ENCODE data around the gene PASK. TPM values are rescaled to one million over a fixed set of nuclear protein-coding genes. Genes with fewer than 3 reads are reported as not detected.

Gene PASK
- polyA plus RNA-seq, 1 donor from 2014 or later = 26.0 TPM

DNA sequence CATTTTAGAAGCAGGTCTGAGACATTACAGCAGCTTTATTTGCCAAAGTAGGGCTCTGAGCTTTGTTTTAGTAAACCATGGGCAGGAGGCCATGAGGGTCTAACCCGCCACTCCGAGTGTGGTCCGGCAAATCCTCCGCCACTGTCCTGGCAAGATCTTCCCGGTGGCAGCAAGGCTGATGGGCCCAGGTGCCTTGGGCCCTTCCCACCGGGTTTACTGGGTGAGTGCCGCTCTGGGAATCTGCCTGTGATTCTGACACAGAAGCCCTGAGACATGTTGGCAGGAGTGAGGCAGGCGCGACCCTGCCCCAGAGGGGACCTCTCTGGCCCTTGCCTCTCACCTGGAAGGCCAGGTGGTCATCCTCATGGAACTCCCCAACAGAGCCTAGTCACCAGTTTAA, 77.1 kb downstream of the PASK start:
- no peaks in the 10 kb centered on the region for H3K9me2 ChIP-seq (ENCODE audit: insufficient read depth, low read length)
- no peak overlapping the region for H3K4me2 ChIP-seq (ENCODE audit: low read length)
- no peak overlapping the region for H2AFZ ChIP-seq (ENCODE audit: low read depth, low read length)
- H3K79me2 ChIP-seq (replicated peaks; ENCODE audit: insufficient read depth, low read length) = no peaks in the 10 kb centered on the region
- H3K27ac ChIP-seq (ENCODE audit: low read length) = no peak overlapping the region
- H4K20me1 ChIP-seq (ENCODE audit: insufficient read depth) = no peaks in the 10 kb centered on the region
- no peaks in the 10 kb centered on the region for H3F3A ChIP-seq (ENCODE audit: insufficient read depth, low read length, poor library complexity, severe bottlenecking)
- H3K9me3 ChIP-seq (ENCODE audit: low read length) = no peaks in the 10 kb centered on the region
- no peaks in the 10 kb centered on the region for H3K27me3 ChIP-seq (ENCODE audit: insufficient read depth, low read depth, low read length)
- H3K9ac ChIP-seq (ENCODE audit: low read length) = no peak overlapping the region
- H3K4me3 ChIP-seq (ENCODE audit: low read length) = no peak overlapping the region
- TF ChIP-seq, protein P1, sequence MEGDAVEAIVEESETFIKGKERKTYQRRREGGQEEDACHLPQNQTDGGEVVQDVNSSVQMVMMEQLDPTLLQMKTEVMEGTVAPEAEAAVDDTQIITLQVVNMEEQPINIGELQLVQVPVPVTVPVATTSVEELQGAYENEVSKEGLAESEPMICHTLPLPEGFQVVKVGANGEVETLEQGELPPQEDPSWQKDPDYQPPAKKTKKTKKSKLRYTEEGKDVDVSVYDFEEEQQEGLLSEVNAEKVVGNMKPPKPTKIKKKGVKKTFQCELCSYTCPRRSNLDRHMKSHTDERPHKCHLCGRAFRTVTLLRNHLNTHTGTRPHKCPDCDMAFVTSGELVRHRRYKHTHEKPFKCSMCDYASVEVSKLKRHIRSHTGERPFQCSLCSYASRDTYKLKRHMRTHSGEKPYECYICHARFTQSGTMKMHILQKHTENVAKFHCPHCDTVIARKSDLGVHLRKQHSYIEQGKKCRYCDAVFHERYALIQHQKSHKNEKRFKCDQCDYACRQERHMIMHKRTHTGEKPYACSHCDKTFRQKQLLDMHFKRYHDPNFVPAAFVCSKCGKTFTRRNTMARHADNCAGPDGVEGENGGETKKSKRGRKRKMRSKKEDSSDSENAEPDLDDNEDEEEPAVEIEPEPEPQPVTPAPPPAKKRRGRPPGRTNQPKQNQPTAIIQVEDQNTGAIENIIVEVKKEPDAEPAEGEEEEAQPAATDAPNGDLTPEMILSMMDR (IDR thresholded peaks at IDR 0.05; ENCODE audit: poor library complexity, severe bottlenecking) = no peak
- TF ChIP-seq EP300 (conservative IDR thresholded peaks at IDR 0.05; ENCODE audit: poor library complexity, severe bottlenecking) = no peak
- TF ChIP-seq EZH2 (IDR thresholded peaks at IDR 0.05; ENCODE audit: borderline replicate concordance, insufficient read depth, low read length, poor library complexity, severe bottlenecking) = no peak
- TF ChIP-seq TAF1 (IDR thresholded peaks at IDR 0.05; ENCODE audit: low read depth) = no peak
- TF ChIP-seq RAD21 (conservative IDR thresholded peaks at IDR 0.05) = no peak
- no peak for TF ChIP-seq SMC3 (conservative IDR thresholded peaks at IDR 0.05; ENCODE audit: poor library complexity)
- no peak for TF ChIP-seq POLR2AphosphoS5 (IDR thresholded peaks at IDR 0.05)
- TF ChIP-seq, protein P2, sequence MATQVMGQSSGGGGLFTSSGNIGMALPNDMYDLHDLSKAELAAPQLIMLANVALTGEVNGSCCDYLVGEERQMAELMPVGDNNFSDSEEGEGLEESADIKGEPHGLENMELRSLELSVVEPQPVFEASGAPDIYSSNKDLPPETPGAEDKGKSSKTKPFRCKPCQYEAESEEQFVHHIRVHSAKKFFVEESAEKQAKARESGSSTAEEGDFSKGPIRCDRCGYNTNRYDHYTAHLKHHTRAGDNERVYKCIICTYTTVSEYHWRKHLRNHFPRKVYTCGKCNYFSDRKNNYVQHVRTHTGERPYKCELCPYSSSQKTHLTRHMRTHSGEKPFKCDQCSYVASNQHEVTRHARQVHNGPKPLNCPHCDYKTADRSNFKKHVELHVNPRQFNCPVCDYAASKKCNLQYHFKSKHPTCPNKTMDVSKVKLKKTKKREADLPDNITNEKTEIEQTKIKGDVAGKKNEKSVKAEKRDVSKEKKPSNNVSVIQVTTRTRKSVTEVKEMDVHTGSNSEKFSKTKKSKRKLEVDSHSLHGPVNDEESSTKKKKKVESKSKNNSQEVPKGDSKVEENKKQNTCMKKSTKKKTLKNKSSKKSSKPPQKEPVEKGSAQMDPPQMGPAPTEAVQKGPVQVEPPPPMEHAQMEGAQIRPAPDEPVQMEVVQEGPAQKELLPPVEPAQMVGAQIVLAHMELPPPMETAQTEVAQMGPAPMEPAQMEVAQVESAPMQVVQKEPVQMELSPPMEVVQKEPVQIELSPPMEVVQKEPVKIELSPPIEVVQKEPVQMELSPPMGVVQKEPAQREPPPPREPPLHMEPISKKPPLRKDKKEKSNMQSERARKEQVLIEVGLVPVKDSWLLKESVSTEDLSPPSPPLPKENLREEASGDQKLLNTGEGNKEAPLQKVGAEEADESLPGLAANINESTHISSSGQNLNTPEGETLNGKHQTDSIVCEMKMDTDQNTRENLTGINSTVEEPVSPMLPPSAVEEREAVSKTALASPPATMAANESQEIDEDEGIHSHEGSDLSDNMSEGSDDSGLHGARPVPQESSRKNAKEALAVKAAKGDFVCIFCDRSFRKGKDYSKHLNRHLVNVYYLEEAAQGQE (IDR thresholded peaks at IDR 0.05; ENCODE audit: borderline replicate concordance) = no peak
- TF ChIP-seq MXI1 (conservative IDR thresholded peaks at IDR 0.05; ENCODE audit: poor library complexity, severe bottlenecking) = no peak
- no peaks in the 10 kb centered on the region for H3K36me3 ChIP-seq (ENCODE audit: insufficient read depth, low read length)

DNA sequence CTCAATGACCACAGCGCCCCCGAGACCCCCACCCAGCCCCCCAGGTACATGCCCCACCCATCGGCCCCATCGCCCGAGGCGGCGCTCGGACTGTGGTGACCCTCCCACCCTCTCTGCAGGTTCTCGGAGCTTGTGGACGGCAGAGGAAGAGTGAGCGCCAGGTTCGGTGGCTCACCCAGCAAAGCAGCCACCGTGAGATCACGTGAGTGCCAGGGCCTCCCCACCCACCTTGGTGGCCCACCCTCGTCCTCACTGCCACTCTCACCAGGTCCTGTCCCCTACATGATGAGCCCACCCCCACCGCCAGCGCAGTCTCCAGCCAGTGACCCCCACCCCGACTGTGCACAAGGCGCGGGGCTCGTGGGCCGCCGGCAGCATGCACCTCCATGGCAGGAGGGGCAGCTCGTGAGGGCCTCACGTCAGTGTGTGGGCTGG, 77.6 kb downstream of the PASK start:
- Histone ChIP-seq H3K27me3 (ENCODE audit: insufficient read depth, low read depth, low read length) (no peaks in the 10 kb centered on the region), H2AFZ (ENCODE audit: low read depth, low read length) (no peak overlapping the region), H4K20me1 (ENCODE audit: insufficient read depth) (no peaks in the 10 kb centered on the region), H3K36me3 (ENCODE audit: insufficient read depth, low read length) (no peaks in the 10 kb centered on the region), H3K9me2 (ENCODE audit: insufficient read depth, low read length) (no peaks in the 10 kb centered on the region), H3F3A (ENCODE audit: insufficient read depth, low read length, poor library complexity, severe bottlenecking) (no peaks in the 10 kb centered on the region), H3K4me3 (ENCODE audit: low read length) (no peak overlapping the region), H3K9me3 (ENCODE audit: low read length) (no peaks in the 10 kb centered on the region), H3K27ac (ENCODE audit: low read length) (no peak overlapping the region), H3K9ac (ENCODE audit: low read length) (no peak overlapping the region), H3K79me2 (replicated peaks; ENCODE audit: insufficient read depth, low read length) (no peaks in the 10 kb centered on the region), H3K4me2 (ENCODE audit: low read length) (no peak overlapping the region)
- TF ChIP-seq RAD21 (conservative IDR thresholded peaks at IDR 0.05) = no peak
- TF ChIP-seq, protein P2 (IDR thresholded peaks at IDR 0.05; ENCODE audit: borderline replicate concordance) = no peak
- no peak for TF ChIP-seq EZH2 (IDR thresholded peaks at IDR 0.05; ENCODE audit: borderline replicate concordance, insufficient read depth, low read length, poor library complexity, severe bottlenecking)
- TF ChIP-seq EP300 (conservative IDR thresholded peaks at IDR 0.05; ENCODE audit: poor library complexity, severe bottlenecking) = no peak
- TF ChIP-seq POLR2AphosphoS5 (IDR thresholded peaks at IDR 0.05) = no peak
- TF ChIP-seq SMC3 (conservative IDR thresholded peaks at IDR 0.05; ENCODE audit: poor library complexity) = no peak
- TF ChIP-seq MXI1 (conservative IDR thresholded peaks at IDR 0.05; ENCODE audit: poor library complexity, severe bottlenecking) = no peak
- TF ChIP-seq, protein P1 (IDR thresholded peaks at IDR 0.05; ENCODE audit: poor library complexity, severe bottlenecking) = no peak
- no peak for TF ChIP-seq TAF1 (IDR thresholded peaks at IDR 0.05; ENCODE audit: low read depth)
